Lower leg skin (tissue), 3 donors: ENCODE measurements around the gene DPH1.

ENCODE experiments used
- CTCF ChIP-seq, 3 donors: fragments of 450-650 bp; IDR thresholded peaks; one replicate each; pipeline ENCODE4 v1.5.1; 2016; ENCODE audit warnings: antibody characterized with exemption in 3 of 3, mild to moderate bottlenecking in 3 of 3, moderate library complexity in 2 of 3
- POLR2A ChIP-seq, 2 donors: fragments of 450-650 bp; IDR thresholded peaks; one replicate each; pipeline ENCODE4 v1.6.1; 2016 to 2017; ENCODE audit warnings: antibody characterized with exemption in 2 of 2, mild to moderate bottlenecking in 1 of 2, moderate library complexity in 1 of 2

- TF ChIP-seq CTCF (IDR thresholded peaks at IDR 0.05) (no peak), POLR2A (IDR thresholded peaks at IDR 0.05) (no peak)
Measured at GRCh38 chr17:2035541-2036488, 5.9 kb downstream of the DPH1 start.
